Ovary (tissue), 9 donors: ENCODE measurements around the gene ZHX3. TPM values are rescaled to one million over a fixed set of nuclear protein-coding genes. Genes with fewer than 3 reads are reported as not detected.

Experiments
- DNase-seq, 5 donors: peaks; one replicate each; pipeline ENCODE4 v3.0.0-alpha.2; 2019 to 2020
- H3K27ac ChIP-seq, 2 donors: fragments of 200-600 bp; one replicate each; pipeline versions ENCODE4 v1.5.1 to v1.8.0; 2019 to 2022
- H3K27me3 ChIP-seq: fragments of 200-600 bp; one replicate; pipeline ENCODE4 v1.8.0; 2022
- H3K36me3 ChIP-seq: fragments of 200-600 bp; sonication (generic); one replicate; pipeline ENCODE4 v1.5.1; 2019
- H3K4me1 ChIP-seq: one replicate; pipeline ENCODE4 v1.8.1; 2013; ENCODE audit warnings: mild to moderate bottlenecking, moderate library complexity; ENCODE audit not compliant: insufficient read depth
- H3K4me3 ChIP-seq: fragments of 200-600 bp; sonication (generic); one replicate; pipeline ENCODE4 v1.5.1; 2017
- H3K9me3 ChIP-seq, 2 donors: fragments of 200-600 bp in 1 of 2; sonication (generic) in 1 of 2; one replicate each; pipeline versions ENCODE4 v1.5.1 to v1.8.1; 2013 to 2019; ENCODE audit warnings: mild to moderate bottlenecking in 1 of 2, moderate library complexity in 1 of 2
- CTCF ChIP-seq, 3 donors: fragments of 450-650 bp in 2 of 3; fragments of 200-600 bp in 1 of 3; IDR thresholded peaks; one replicate each; pipeline versions ENCODE4 v1.5.1 to v1.8.0; 2016 to 2022; ENCODE audit warnings: antibody characterized with exemption in 3 of 3, mild to moderate bottlenecking in 1 of 3
- EP300 ChIP-seq: sonication (generic); formaldehyde crosslinking; IDR thresholded peaks from one replicate; pipeline ENCODE4 v1.6.1; 2017; ENCODE audit warnings: antibody characterized with exemption
- POLR2A ChIP-seq: fragments of 450-650 bp; IDR thresholded peaks from one replicate; pipeline ENCODE4 v1.6.1; 2017; ENCODE audit warnings: antibody characterized with exemption, mild to moderate bottlenecking, moderate library complexity
- WGBS, 3 donors: extraction: QIAGEN DNeasy Blood & Tissue Kit in 1 of 3; methylation state at CpG; one replicate each; pipeline versions ENCODE4 v1.1.5 to v1.1.7; 2013 to 2017; 5-methylcytosine and 5-hydroxymethylcytosine counted together
- intact Hi-C, 4 donors: fragments of 100-400 bp; cut with DNase I; formaldehyde crosslinking; loops; one replicate each; pipeline versions ENCODE4 v1.11.0 to v1.15.1; 2022 to 2023
- polyA plus RNA-seq, 2 donors: library from polyadenylated mRNA; stranded (reverse); fragments of 200-250 nt in 1 of 2; fragments of 350-450 nt in 1 of 2; fragmentation: Illumina TruSeq in 1 of 2; extraction: RNeasy Lipid Tissue Mini Kit (QIAGEN cat#74804) in 1 of 2; gene quantifications; one replicate each; pipeline ENCODE4 v1.2.3, GENCODE V29; 2013 to 2014
- total RNA-seq, 7 donors: library from RNA; depleted of rRNA in 2 of 7; stranded (reverse); fragments of >200 nt in 2 of 7; fragmentation: NEBNext Ultra II Directional in 3 of 7; extraction: Animal tissue kit (Norgen Biotek cat#: 25700) in 3 of 7; gene quantifications; one replicate each; pipeline versions ENCODE4 v1.1.0 to v1.2.4, GENCODE V29; 2016 to 2023
- donor health status: DM: no; HTN: no; CAD: no; lungs with moderate emphysema.
- donor health status: DM: no; HTN: no; CAD: no.
- donor health status: Bipolar disorder and iron deficiency.
- donor health status: DM: yes; HTN: yes; CAD: no.
- donor health status: DM: no; HTN: no; CAD: no.
- donor health status: DM: yes; HTN: yes; CAD: no.

The ZHX3 gene
- total and polyA plus RNA-seq, 9 donors = 17.5 to 72.0 (median 39.6) TPM

- Histone ChIP-seq H3K27me3 (no peaks in the 10 kb centered on the region), H3K9me3 (no peaks in the 10 kb centered on the region), H3K36me3 (no peaks in the 10 kb centered on the region), H3K4me1 (peaks cover 5% of the 10 kb centered on the region), H3K27ac (peak overlapping the region in 1 of 2 donors; percentile 41), H3K4me3 (no peak overlapping the region)
- DNase-seq = peak; percentile 86 to 94 (median 91)
- peak; percentile 91 to 98 (median 96) for TF ChIP-seq CTCF (IDR thresholded peaks at IDR 0.05)
- no peak for TF ChIP-seq POLR2A
- intact Hi-C loops = loop anchor here (1.0 to 5.0 kb wide), 3 partner anchors 59 to 167 kb away; partner anchors contain the start of gene LPIN3 (in 2 of the 4)
- WGBS, 3 donors = 12 to 16% (median 15%) methylated on average over 9 of the region's 9 CpGs
Measured at GRCh38 chr20:41173161-41173721, 144.3 kb downstream of the ZHX3 start.

GRCh38 chr20:41172296-41173140 lies 145.0 kb downstream of the ZHX3 start:
- Histone ChIP-seq H3K27me3 (no peaks in the 10 kb centered on the region), H3K27ac (peak overlapping the region; percentile 7 to 43), H3K4me3 (no peak overlapping the region), H3K9me3 (no peaks in the 10 kb centered on the region), H3K4me1 (peaks cover 3% of the 10 kb centered on the region), H3K36me3 (no peaks in the 10 kb centered on the region)
- DNase-seq = peak in 4 of 5 donors; percentile 15 to 48 (median 43)
- no peak for TF ChIP-seq EP300
- TF ChIP-seq POLR2A = no peak
- TF ChIP-seq CTCF (IDR thresholded peaks at IDR 0.05) = no peak
- WGBS, 3 donors = 41 to 48% (median 45%) methylated on average over 18 of the region's 18 CpGs
- intact Hi-C loops = loop anchor here (1.0 to 5.0 kb wide), 3 partner anchors 60 to 168 kb away; partner anchors contain the start of gene LPIN3 (in 2 of the 4)

GRCh38 chr20:41171736-41172295 lies 145.7 kb downstream of the ZHX3 start:
- TF ChIP-seq EP300 = no peak
- no peak for TF ChIP-seq CTCF (IDR thresholded peaks at IDR 0.05)
- TF ChIP-seq POLR2A = no peak
- Histone ChIP-seq H3K27ac (peak overlapping the region; percentile 7 to 43), H3K27me3 (no peaks in the 10 kb centered on the region), H3K9me3 (no peaks in the 10 kb centered on the region), H3K4me1 (peaks cover 2% of the 10 kb centered on the region), H3K4me3 (no peak overlapping the region), H3K36me3 (no peaks in the 10 kb centered on the region)
- DNase-seq = peak in 2 of 5 donors; percentile 14 to 17
- 59 to 72% (median 68%) methylated on average over 3 of the region's 3 CpGs for WGBS, 3 donors
- intact Hi-C loops = loop anchor here (2.0 to 5.0 kb wide), 2 partner anchors 60 to 167 kb away; no protein-coding TSS in a partner anchor

- DNase-seq = peak in 2 of 5 donors; percentile 10 to 15
- no peak for TF ChIP-seq CTCF (IDR thresholded peaks at IDR 0.05)
- TF ChIP-seq EP300 = no peak
- no peak for TF ChIP-seq POLR2A
- H3K27me3 ChIP-seq = no peaks in the 10 kb centered on the region
- no peak overlapping the region for H3K4me3 ChIP-seq
- no peaks in the 10 kb centered on the region for H3K36me3 ChIP-seq
- 89 to 91% (median 91%) methylated on average over 6 of the region's 6 CpGs for WGBS, 3 donors
- peak overlapping the region in 1 of 2 donors; percentile 44 for H3K27ac ChIP-seq
- H3K9me3 ChIP-seq = no peaks in the 10 kb centered on the region
- intact Hi-C loops = loop anchor here in 3 of 4 donors (5.0 kb wide), 1 partner anchor 62 kb away; no protein-coding TSS in a partner anchor
- peaks cover 2% of the 10 kb centered on the region for H3K4me1 ChIP-seq
Measured at GRCh38 chr20:41170386-41171105, 147.0 kb downstream of the ZHX3 start.
